HT1080 (cell line): Measurements from ENCODE around the gene APLNR. TPM values are rescaled to one million over a fixed set of nuclear protein-coding genes. Genes with fewer than 3 reads are reported as not detected.

Experiments used
- DNase-seq: peaks from one replicate; pipeline ENCODE4 v3.0.0-alpha.2; 2015; ENCODE audit warnings: low read depth
- total RNA-seq: library from RNA; depleted of rRNA; stranded (reverse); fragments of >200 nt; shearing (Covaris generic); gene quantifications from 2 replicates; pipeline ENCODE4 v1.2.3, GENCODE V29; 2014

Gene APLNR
- total RNA-seq, 1 experiment from 2014 or later: not detected

DNA sequence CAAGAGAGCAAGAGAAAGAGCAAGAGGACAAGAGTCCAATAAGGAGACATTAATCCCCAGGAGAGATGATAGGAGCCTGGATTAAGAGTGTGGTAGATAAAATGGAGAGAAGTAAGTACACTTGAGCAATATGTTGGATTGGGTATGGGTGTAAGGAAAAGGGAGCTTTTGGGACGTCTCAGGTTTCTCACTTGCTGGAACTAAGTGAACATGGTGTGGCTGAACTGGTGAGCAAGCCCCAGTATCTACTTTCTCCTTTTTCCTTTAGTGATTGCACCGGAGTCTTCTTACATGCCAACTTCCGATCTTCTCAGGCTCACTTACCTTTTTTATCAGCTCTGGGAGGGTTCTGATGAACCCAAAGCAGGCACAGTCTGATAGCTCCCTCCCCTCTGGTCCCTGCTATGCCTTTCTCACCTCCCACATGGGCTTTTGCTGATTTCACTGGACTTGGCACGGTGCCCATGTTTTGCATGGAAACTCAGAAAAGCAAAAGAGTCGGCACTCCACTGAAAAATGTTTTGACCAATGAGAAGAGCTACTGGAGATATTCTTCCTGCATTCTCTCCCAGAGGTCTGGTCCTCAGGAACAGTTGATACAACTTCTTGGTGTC lies 14.5 kb upstream of the APLNR start:
- peak; percentile 15 for DNase-seq

DNA sequence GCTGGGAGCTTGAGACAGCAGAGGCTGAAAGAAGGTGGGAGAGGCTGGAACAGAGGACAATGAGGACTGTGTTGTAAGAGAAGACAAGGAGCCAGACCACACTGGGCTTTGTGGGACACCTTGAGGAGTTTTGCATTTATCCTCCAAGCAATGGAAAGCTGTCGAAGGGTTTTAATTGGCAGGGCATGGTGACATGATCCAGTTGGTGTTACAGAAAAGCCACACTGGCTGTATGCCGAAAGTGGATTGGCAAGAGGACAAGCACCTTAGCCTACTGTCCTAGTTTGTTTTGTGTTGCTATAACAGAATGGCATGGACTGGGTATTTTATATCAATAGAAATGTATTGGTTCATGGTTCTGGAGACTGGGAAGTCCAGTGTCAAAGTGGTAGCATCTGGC lies 14.0 kb upstream of the APLNR start:
- DNase-seq: no peak

DNA sequence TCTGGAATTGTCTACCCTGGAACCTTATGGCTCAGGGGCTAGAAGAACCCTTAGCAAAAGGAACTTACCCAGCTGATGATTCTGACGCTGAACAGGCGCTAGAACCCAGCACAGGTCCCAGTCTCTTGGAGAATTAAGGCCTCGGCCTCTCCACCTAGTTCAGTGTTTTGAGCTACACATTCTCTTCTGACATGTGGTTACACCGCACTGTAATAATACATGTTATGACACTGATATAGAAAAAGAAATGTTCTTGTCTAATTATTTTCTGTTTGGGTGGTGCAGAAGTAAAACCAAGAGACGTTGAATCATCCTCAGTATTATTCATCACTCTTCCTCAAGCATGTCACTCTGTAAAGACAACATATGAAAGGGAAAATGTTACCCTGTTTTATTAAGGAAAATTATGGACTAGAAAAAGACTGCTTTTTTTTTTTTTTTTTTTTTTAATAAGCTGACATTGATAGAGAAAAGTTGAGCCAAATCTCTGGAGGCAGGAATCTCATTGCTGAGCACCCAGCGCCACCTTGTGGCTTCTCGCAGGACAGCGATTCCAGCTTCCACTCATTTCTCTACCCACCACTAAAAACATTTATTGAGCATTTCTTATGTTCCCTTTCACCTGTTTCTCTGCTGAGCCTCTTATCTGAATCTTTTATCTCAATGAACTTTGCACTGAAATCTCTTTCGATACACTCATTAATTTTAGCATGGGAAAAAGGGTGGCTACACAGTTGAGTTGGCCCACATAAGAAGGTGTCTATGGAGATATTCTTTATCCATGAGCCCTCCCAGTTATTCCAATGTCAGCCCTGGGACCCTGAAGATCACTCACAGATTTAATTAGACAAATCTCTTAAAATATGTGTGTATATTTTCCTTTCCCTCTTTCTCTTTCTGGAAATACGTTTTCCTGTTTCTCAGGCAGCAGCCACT lies 12.6 kb upstream of the APLNR start:
- DNase-seq: peak; percentile 70

DNA sequence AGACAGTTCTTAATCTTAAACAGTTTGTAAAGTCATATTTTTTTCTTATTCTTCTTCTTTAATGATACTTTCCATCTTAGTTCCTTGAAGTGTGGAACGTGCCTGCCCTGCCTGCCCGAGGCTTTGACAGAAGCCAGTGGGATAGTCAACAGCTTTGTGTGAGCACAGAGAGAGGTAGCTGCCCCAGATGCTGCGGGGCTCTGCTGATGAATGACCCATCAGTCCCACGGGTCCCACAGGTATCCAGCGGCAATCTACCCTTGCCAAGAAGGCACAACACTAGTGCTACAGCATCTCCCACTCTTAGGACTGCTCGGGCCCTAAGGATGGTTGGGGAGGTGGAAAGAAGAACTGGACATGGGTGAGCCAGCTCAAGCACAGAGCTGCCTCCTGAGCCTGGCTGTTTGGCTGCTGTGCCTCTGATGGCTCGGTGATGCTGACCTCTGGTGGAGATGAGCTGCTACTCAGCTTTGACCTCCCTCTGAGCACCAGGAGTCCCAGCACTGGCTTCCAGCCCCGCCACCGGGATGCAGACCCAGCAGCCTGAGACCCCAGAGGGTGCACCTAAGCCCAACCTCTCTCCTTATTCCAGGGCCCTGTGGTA lies 11.8 kb upstream of the APLNR start:
- peak; percentile 67 for DNase-seq

DNA sequence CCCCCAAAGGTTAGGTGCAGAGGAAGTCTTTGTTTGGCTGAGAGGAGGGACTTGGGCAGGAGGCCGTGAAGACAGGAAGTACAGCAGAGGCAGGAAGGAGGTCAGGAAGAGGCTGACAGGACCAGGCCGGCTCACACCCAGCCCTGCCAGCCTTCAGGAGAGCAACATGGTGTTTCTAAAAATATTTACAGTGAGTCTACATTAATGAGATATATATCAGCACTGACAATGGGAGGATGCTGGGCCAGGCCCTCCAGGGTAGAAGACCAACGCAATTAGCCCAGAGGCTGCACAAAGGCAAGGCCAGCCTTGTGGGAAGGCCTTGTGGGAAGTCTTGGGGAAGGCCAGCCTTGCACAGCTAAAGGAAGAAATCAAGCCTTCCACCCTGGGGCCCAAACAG lies 7.9 kb upstream of the APLNR start:
- DNase-seq: no peak

DNA sequence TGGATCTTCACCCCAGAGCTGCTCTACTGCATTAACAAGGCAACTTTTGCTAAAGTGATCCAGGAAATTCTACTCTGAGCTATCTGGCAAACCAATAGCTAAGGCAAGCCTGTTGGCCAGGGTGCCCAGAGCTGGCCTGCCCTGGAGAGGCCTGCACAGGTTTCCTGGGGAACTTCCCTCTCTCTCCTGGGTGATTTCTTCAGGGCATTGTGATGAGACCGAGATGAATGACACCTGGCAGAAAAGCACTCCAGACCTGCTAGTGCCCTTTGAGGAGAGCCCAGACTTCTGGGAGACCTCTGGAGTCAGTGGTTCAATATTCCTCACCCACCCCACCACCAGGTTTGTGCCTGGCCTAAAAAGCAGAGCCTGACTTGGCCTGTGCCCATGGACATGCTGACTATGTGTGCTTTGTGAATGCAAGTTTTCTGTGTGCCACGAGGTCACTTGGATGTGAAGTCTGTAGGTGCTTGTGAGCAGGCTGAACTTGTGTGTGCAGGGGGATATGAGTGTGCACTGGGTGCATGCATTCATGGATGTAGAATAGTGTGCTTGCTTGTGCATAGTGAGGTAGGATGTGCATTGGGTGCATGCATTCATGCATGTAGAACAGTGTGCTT lies 4.4 kb upstream of the APLNR start:
- no peak for DNase-seq

DNA sequence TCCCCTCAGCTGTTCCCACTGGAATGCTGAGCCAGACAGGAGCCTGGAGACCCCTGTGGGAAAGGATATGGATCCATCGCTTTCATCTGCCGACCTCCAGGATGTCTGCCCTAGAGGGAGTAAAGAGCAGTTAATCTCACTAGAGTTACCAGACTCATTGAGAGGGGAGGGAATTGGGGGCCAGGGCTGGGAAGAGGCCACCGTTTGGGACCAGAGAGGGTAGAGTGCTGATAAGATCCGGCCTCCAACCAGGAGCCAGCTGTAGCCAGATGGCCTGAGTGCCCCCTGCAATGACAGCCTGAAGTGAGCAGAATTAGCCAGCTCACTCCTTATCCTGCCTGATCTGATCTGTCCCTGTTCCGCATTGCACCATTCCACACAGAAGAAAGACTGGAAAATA lies 3.7 kb upstream of the APLNR start:
- no peak for DNase-seq

DNA sequence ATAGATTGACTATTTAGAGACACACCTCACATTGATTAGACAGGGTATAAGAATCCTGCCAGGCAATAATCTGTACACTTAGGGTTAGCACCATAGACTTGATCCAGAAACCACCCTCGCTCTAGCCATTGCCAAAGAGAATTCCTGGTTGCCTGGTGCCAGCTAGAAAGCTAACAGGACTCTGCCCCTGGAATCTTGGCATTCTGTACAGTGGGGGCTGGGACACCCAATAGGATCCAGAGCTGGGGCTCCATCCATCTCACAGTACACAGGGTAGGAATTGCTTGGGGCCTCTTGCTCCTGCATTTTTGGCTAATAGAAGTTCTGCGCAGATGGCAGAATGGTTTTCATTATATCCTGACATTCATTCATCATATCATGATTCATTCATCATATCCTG lies 3.0 kb upstream of the APLNR start:
- DNase-seq: no peak

DNA sequence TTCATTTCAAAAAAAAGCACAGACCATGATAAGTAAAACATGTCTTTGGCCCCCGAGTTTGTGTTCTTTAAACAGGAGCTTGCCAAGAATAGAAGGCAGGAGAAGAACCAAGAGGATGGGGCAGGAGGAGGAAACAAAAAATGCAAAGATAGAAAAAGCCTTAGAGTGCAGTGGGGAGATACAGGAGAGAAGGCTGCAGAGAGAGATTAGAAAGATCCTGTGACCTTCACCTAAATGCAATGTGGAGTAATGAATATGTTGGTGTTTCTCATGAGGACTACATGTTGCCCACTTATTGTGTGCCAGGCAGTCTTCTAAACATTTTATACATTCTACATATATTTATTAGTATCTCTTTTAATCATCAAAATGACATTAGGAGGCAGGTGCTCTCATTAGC lies 2.3 kb upstream of the APLNR start:
- no peak for DNase-seq

DNA sequence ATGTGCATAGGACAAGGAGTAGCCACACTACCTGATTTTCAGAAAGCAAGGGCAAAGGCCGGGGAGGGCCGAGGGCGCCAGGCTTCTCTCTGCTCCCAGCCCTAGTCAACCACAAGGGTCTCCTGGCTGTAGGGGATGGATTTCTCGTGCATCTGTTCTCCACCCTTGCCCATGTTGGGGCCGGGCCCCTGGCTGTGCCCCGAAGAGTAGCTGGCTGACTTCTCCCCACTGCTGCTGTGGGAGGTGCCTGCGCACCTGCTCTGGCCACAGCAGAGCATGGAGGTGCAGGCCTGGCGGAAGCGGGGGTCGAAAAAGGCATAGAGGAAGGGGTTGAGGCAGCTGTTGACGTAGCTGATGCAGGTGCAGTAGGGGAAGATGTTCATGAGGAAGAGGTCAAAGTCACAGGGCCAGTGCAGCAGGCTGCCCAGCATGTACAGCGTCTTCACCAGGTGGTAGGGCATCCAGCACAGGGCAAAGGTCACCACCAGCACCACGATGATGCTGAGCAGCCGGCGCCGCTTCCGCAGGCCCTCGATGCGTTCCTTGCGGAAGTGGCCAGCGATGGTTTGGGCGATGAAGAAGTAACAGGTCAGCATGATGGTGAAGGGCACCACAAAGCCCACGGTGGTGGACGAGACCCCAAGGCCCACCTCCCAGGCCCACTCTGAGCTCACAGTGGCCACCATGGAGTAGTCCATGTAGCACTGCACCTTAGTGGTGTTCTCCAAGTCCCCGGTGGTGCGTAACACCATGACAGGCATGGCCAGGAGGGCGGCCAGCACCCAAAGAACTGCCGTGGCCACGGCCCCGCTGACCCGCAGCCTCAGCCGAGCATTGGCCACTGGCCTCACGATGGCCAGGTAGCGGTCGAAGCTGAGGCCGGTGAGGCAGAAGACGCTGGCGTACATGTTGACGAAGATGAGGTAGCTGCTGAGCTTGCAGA lies 1.0 kb downstream of the APLNR start:
- no peak for DNase-seq

DNA sequence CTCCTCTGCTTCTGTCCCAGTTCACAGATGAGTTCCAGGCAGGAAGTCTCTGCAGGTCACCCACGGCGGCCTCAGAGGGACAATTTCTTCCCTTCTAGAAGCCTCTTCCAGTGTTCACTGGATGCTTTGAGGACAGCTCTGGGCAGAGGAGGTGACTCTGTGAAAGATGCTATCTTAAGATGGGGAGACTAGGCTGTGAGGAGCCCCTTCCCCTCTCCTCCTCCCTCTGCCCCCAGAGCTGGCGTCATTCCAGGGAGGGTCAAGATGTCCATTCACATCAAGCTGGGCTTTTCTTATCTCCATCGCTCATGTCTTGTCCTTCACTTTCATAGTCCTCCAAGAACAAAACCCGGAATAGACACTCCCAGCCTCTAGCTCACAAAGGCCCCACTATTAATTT lies 3.3 kb downstream of the APLNR start:
- no peak for DNase-seq

DNA sequence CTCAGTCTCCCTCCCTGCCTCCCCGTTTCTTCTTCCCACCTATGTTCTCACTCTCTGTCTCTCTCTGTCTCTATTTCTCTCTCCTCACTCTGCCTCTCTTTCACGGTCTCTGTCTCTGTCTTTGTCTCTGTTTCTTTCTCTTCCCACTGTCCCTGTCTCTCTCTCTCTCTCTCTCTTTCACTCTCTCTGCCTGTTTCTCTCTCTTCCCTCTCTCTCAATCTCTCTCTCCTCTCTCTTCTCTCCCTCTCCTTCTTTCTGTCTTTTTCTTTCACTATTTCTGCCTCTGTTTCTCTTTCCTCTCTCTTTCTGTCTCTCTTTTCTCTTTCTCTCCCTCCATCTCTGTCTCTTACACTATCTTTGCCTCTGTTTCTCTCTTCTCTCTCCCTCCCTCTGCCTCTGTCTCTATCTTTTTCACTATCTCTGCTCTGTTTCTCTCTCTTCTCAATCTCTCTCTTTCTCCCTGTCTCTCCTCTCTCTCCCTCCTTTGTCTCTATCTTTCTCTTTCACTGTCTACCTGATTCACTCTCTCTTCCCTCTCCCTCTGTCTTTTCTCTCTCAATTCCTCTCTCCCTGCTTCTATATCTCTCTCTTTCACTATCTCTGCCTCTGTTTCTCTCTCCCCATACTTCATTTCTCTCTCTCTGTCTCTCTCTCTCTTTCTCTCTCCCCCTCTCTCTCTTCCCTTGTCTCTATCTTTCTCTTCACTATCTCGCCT lies 5.4 kb downstream of the APLNR start:
- DNase-seq: no peak

DNA sequence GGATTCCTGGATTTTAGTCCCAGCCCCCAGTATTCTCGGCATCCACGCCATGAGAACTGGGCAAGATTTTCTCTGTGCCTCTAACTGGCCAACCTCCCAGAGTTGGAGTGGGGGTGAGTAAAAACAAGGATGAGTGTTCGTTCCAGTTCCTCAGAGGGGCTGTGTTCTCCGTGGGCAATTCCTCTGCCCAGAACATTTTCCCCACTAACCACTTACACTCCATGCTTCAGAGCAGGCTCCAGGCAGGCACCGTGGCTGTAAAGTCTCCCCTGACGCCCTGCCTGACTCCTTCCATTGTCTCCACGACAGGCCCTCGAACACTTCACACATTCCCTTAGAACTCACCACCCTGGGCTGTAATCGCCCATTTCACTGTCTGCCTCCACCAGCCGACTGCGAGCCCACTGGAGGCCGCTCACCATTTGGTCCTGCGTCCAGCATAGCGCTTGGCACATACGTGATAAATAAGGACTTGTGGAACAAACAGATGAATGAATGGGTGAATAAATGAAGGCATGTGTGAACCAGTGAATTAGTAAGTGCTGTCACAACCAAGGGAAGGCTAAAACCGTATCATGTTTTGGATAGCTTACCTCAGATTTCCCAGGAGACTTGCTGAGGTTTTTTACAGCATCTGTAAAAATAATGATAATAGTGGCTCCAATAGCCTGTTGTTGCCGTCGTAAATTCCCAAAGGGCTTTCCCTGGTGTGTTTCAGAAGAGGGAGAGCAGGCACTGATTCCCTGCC lies 6.1 kb downstream of the APLNR start:
- no peak for DNase-seq

DNA sequence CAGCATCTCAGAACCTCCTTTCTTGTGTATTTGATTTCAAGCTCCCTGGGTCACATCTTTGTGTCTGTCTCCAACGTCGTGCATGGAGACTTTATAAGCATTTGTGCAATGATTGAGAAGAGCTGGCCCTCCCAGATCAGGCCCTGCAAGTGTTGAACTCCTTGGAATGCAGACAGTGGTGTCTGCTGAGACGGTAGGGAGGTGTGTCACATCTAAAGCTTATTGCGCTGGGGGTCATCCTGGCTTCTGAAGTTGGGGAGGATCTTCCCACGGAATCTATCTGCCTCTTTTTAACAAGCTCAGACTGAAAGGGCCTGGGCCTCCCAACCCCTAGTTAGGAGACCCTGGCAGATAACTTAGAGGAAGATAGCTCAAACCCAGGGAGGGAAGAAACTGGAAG lies 6.7 kb downstream of the APLNR start:
- no peak for DNase-seq

DNA sequence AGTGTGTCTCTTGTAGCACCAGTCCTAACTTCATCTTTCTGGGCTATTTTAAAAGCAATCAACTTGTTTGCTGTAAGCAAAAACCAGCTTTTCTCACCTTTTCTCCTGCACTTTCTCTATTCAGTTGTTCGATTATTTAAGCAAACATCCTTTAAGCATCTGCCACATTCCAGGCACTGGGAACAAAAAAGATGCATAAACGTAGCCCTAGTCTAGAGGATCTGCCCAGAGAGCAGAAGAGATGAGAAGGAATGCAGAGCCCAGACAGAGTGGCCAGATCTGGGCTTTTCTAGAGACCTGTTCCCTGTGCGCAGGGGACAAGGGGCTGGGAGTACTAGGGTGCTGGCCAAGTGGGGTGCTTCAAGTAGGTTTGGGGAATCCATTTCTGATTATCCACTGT lies 8.4 kb downstream of the APLNR start:
- DNase-seq: no peak

DNA sequence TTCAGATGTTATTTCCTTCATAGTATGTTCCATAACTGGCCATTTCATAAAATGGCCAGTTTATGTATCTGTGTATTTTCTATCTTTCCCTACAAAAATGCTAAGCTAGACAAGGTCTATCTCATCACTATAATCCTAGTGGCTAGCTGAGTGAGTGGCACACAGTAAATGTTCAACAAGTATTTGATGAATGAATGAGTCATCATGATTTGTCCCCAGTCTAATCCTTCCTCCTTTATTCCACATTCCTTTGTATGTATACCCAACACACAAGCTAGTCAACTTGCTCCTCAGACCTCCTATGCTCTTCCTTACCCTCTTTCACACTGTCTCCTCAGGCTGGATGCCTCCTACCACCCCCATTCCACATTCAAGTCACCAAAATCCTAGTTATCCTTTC lies 12.5 kb downstream of the APLNR start:
- peak; percentile 70 for DNase-seq

DNA sequence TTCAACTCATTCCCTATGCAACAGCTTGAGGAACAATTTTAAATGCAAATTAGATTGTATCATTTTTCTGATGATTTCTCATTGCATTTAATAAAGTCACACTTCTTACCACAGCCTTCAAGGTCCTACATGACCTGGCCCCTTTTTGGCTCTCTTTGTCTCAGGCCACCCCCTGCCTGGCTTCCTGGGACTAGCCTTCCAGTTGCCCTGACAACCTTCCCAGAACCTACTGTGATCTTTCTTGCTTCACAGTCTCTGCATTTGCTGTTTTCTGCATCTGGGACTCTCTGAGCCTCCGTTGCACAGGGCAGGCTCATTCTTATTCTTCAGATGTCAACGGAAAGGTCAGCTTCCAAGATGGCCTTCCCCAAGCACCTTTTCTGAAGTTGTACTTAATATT lies 12.9 kb downstream of the APLNR start:
- no peak for DNase-seq

DNA sequence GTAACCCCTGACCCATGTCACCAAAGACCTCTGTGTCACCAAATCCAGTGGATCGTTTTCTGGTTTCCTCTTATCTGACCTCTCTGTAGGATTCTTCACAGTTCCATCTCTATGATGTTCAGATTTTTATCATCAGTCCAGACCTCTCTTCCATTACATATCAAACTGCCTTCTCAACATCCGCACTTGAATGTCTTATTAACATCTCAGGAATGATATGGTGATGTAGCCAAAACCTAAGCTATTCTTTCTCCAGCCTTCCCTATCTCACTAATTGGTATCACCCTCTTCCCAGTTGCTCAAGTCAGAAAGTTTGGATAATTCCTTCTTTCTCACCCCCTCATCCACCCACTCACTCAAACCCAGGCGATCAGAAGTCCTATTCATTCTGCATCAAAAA lies 13.4 kb downstream of the APLNR start:
- DNase-seq: no peak

DNA sequence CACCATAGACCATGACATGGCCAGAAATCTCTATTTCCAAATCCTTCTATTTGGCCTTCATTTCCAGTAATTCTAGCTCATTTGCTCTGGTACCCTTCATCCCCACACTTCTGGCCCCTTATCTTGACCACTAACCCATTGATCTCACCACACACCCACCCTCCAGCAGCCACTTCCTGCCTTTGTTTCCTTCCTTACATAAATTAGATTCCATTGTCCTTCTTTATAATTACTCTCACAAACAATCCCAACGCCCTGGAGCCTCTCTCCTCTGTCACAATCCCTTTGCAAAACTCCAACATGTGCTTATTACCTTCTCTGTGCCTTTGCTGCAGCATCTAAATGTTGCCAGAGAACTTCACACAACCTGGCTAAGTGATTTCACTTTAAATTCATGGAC lies 14.8 kb downstream of the APLNR start:
- DNase-seq: no peak
